HG03135 (cell line): ENCODE results near the gene DPM3.
A peak's percentile ranks its signal among the peaks of the same experiment; 100 is the strongest.
"Not testable (repeated sequence)": the region's sequence is repeated elsewhere in the genome, so short reads cannot be mapped to it uniquely, and the experiment has no call there.

Source experiments
- ATAC-seq: cut with Tn5 transposase; IDR thresholded peaks from one replicate; pipeline ENCODE4 v1.9.1; 2021; ENCODE audit warnings: mild to moderate bottlenecking, moderate library complexity; ENCODE audit not compliant: unreplicated experiment

The DPM3 gene

DNA sequence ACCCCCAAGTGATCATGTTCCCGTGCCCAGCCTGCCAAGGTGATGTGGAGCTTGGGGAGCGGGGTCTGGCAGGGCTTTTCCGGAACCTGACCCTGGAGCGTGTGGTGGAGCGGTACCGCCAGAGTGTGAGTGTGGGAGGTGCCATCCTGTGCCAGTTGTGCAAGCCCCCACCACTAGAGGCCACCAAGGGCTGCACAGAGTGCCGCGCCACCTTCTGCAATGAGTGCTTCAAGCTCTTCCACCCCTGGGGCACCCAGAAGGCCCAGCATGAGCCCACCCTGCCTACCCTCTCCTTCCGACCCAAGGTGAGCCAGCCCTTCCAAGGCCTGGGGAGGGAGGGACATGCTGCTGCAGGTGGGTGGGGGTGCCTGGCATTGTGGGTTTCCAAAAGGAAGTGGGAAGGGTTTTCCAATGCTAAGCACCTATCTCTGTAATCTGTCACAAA is 35.6 kb upstream of the DPM3 start:
- ATAC-seq = no peak

DNA sequence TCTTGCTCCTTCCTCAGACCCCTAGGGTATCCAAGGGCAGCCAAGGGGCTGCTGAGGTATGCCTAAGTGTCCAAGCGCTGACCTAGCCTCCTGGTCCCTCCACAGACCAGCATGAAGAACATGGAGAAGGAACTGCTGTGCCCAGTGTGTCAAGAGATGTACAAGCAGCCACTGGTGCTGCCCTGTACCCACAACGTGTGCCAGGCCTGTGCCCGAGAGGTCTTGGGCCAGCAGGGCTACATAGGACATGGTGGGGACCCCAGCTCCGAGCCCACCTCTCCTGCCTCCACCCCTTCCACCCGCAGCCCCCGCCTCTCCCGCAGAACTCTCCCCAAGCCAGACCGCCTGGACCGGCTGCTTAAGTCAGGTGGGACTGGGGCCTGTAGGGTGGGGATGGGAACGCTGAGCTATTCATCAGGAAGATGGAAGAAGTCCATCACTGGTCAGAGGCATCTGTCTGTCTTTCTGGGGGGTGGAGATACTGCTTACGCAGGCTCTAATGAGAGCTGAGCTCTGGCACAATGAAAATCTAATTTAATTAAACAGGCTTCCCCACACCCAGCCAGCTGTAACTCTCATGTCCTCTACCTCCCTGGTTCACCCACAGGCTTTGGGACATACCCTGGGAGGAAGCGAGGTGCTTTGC is 35.1 kb upstream of the DPM3 start:
- ATAC-seq = no peak

GRCh38 chr1:155174324-155175280 is 34.3 kb upstream of the DPM3 start:
- no peak for ATAC-seq

GRCh38 chr1:155173478-155174323 is 33.4 kb upstream of the DPM3 start, which contains the start of gene TRIM46:
TRIM46 (plus strand) TSS chr1:155173849; CDS start chr1:155173967, 118 bp downstream.
- no peak for ATAC-seq

- ATAC-seq = peak; percentile 85
These were observed 32.6 kb upstream of the DPM3 start, which contains the start of gene KRTCAP2 for GRCh38 chr1:155172732-155173477. KRTCAP2 (minus strand) TSS chr1:155173304; CDS start chr1:155173224, 80 bp downstream.

DNA sequence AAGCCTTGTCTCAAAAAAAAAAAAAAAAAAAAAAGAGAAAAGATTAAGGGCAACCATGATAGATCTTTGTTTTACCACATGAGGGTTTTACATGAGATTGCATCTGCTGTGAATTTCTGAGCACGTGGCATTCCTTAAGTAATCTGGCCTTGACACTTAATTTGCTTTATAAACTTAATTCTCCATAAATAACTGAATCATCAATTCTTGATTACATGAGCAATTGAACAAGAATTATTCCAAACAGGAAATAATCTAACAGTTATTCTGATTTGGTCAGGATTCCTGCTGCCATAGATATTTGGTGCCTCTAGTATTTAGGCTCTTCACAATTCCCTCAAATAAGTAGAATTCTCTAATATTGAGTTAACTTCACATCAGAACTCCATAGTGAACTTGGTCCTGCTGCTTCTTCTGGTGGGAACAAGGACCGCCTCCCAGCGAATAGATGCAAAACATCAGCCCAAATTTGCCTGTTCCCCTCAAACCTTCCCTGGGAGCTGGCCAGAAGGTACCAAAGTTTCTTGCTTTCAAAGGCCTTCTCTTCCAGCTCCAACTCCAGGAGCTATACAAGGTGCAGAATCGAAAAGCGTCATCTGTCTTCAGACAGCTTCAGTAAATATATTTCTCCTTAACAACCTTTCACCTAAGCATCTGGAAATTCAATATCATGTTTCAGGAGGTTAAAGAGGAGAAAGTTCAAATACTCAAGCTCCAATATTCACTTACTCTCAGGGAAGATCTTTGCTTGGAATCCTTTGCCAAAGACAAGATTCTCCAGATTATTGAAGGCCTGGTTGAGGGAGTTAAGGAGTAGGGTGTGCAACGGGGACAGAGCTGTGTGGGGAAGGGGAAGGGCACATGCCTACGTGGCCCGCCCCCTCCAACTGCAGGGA is 31.8 kb upstream of the DPM3 start:
- ATAC-seq = no peak

GRCh38 chr1:155170806-155171205 is 30.5 kb upstream of the DPM3 start:
- ATAC-seq = no peak

DNA sequence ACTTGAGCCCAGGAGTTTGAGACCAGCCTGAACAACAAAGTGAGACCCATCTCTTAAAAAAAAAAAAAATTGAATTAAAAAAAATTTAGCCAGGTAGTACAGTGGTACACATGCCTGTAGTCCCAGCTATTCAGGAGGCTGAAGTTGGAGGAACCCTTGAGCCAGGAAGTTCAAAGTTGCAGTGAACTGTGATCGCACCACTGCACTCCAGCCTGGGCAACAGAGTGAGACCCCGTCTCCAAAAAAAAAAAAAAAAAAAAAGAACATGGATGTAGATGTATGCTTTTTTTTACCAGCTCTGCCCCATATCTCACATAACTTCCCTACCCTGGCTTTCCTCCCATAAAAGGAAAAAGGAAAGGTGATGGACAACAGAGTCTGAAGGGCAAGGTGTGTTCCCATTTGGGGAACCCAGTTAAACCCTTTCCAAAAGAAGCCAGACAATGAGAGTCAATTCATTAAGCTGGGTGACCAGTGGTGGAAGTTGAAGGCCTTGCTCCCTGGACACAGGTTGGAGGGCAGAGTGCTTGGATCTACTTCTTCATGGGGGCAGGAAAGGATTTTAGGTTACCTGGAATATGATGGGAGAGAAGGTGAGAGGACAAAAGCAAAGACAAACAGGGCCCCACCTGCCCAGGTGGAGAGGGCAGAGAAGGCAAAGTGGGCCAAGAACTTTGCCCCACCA is 29.9 kb upstream of the DPM3 start:
- ATAC-seq = no peak

DNA sequence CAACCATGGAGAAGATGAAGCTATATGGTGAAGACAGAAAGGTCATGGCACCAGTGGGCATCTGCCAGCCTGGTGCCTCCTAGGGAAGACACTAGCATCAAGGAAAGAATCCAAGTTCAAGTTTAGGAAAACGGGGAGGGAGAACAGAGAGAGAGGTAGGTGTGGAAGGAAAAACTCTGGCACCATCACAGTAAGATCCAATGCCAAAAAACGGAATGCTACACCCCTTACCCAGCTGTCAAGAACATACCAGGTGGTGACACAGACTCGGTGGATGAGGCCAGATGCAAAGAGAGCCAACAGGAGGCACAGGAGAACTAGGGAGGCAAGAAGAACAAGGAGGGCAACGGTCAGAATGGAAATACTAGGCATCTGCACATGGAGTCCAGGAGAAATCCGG is 29.2 kb upstream of the DPM3 start:
- no peak for ATAC-seq

DNA sequence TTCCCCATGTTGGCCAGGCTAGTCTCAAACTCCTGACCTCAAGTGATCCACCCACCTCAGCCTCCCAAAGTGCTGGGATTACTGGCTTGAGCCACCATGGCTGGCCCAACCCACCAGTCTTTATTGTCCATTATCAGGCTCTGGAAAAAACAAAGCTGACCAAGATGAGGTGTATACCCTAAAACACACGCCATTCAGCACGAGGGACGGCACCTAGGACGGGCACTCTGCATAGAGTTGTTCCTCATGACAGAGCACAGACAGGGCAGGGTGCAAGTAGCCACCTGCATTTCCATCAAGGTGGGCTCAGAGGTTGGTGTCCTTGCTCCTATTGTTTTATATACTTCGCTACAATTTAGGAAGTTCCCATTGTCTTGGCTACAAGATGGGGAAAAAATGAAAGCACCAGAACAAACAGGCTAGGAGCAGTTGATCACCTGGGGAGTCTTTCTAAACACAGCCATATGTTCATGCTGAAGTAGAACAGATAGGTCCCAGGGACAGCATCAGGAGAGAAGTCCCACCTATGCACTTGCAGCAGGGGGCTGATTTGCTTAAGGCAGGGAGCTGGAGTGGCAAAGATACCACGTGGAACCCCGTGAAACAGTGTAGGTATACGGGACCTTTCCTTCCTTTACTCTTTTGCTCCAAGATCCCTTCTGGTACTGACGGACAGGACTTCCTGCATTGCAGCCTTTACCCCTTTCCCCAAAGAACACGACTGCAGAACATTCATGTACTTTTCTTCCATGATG is 28.3 kb upstream of the DPM3 start:
- ATAC-seq = no peak

GRCh38 chr1:155168105-155168445 is 27.7 kb upstream of the DPM3 start:
- ATAC-seq = not testable (repeated sequence)

DNA sequence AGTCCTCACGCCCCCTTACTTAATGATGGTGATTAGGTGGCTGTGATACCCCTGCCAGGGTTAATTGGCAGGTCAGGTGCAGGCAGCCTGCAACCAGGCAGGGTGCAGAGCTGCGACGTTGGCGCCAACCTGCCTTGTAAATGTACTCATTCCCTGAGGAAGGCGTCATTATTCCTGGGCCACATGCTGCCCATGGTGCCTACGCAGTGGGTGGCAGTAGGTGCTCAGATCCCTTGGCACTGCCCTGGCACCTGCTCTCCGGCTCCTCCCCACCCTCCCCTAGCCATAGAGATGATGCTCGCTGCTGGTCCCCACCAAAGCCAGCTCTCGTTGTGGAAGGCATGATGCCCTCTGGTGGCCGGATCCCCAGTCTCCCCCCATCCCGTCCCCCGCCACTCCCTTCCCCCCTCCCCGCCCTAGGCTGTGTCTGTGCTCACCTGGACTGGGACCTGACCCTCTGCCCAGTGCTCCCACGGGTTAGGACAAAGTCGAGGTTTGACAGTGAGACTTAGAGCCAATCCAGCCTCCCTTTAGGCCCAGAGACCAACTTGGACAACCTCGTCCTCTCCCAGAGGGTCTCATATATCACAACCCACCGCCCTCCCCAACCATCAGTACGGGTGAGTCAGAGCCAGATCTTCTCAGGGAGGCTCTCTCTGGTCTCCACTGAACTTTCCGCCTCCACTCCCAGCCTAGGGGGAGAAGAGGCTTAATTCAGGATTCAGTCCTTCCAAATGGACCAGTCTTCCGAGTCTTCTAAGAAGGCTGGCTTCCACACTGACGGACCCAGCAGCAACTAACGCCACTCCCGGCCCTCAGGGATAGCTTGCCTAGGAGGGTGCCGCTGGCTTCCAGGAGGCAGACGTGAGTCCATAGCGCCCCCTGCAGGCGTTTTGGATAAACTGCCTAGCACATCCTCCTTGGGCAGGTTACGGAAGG is 27.1 kb upstream of the DPM3 start:
- ATAC-seq = peak; percentile 55

GRCh38 chr1:155166471-155167165 is 26.3 kb upstream of the DPM3 start:
- no peak for ATAC-seq

GRCh38 chr1:155166051-155166470 is 25.7 kb upstream of the DPM3 start:
- no peak for ATAC-seq

GRCh38 chr1:155164625-155165024 is 24.3 kb upstream of the DPM3 start:
- ATAC-seq = not testable (repeated sequence)

GRCh38 chr1:155163785-155164184 is 23.5 kb upstream of the DPM3 start:
- ATAC-seq = not testable (repeated sequence)
